ENCODE results near the gene FTO. TPM values are rescaled to one million over a fixed set of nuclear protein-coding genes. Genes with fewer than 3 reads are reported as not detected.

FTO gene
- total RNA-seq, 4 donors from 2014 or later = 70.9 to 89.7 (median 86.8) TPM

- TF ChIP-seq CTCF (IDR thresholded peaks at IDR 0.05) = no peak
Observed at GRCh38 chr16:54116124-54116655, 412.2 kb downstream of the FTO start.

DNA sequence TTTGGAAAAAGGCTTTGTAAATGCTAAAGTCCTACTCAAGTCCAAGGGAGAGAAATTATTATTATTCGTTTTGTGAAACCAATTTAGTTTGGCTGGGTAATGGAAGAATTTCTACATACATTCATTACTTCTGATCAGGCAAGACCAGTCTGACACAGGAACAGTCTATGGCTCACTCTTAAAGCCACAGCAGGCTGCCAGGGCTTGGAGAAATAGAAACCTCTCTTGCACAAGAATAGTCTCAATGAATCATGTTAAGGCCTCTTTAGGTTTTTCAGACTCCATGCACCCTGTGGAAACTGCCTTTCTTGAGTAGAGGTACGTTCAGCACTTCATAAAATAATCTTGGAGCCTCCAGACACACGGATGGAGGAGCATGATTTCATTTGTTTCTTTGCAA, 414.9 kb downstream of the FTO start:
- DNase-seq (ENCODE audit: low spot score) = no peak
- TF ChIP-seq CTCF (IDR thresholded peaks at IDR 0.05) = no peak
- ATAC-seq (ENCODE audit: low FRiP score) = no peak

More at GRCh38 chr16:54116124-54116655, 412.2 kb downstream of the FTO start:
- no peak for DNase-seq (ENCODE audit: low spot score)
- ATAC-seq (ENCODE audit: low FRiP score) = no peak

GRCh38 chr16:54120846-54121480, 417.0 kb downstream of the FTO start:
- no peak for TF ChIP-seq CTCF (IDR thresholded peaks at IDR 0.05)
- DNase-seq (ENCODE audit: low spot score) (no peak), ATAC-seq (ENCODE audit: low FRiP score) (no peak)

GRCh38 chr16:54121539-54122295, 417.8 kb downstream of the FTO start:
- TF ChIP-seq CTCF (IDR thresholded peaks at IDR 0.05) = no peak
- no peak for DNase-seq (ENCODE audit: low spot score)
- ATAC-seq (ENCODE audit: low FRiP score) = no peak

DNA sequence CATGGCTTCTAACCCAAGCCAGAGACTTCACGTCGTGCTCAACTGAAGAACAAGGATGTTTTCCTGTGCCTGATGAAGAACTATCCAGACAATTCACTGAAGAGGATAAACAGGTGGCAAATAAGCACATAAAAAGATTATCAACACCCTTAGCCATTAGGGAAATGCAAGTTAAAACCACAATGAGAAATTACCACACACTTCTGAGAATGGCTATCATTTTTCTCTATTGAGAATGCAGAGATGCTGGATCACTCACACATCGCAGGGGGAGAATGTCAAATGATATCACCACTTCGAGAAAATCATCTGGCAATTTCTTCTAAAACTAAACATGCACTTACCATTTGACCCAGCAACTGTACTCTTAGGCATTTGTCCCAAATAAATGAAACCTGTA, 419.8 kb downstream of the FTO start:
- no peak for TF ChIP-seq CTCF (IDR thresholded peaks at IDR 0.05)
- ATAC-seq (ENCODE audit: low FRiP score) = no peak
- DNase-seq (ENCODE audit: low spot score) = no peak

DNA sequence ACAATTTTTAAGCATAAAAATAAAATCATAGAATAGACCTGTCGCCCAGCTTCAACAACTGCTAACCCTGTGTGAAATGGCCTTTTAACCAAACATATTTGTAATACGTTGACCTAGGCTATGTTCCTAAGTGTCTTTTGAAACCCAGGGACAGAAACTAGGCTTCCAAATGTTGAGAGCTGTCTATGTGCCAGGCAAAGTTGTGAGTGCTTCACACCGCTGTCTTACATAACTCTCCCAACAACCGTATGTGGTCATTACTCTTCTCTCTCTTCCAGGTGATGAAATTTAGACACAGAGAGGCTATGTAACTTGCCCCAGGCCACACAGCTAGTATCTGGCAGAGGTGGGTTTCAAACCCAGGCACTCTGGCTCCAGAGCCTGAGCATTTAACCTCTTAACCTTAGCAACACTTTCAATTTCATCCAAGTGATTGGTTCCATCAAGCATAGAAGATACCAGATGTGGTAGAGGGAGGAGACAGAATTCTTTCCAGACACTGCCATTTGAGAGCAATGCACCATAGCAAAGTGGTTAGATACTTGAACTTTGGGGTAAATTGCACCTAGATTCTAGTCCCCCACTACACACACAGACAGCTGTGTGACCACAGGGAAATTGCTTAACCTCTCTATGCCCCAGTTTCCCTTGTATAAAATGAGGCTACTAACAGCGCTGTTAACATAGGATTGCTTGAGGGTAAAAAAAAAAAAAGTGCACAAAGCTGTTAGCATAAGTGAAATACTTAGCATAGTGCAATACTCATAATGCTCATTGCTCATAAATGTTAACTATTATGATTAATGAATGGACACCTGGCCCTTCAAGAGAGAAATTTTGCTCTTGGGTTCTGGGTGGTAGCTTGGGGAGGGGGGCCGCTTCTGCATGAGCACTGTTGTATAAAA, 422.0 kb downstream of the FTO start:
- no peak for DNase-seq (ENCODE audit: low spot score)
- ATAC-seq (ENCODE audit: low FRiP score) = no peak
- no peak for TF ChIP-seq CTCF (IDR thresholded peaks at IDR 0.05)

Measured in omental fat pad (tissue), 4 donors.